Esophagus muscularis mucosa (tissue), 2 donors: ENCODE data around the gene MRPL23.

Source experiments
- EP300 ChIP-seq: sonication (generic); formaldehyde crosslinking; IDR thresholded peaks from one replicate; pipeline ENCODE4 v1.6.1; 2017; ENCODE audit warnings: antibody characterized with exemption
- POLR2A ChIP-seq: fragments of 450-650 bp; IDR thresholded peaks from one replicate; pipeline ENCODE4 v1.6.1; 2017; ENCODE audit warnings: antibody characterized with exemption, moderate library complexity, mild to moderate bottlenecking, low read depth

GRCh38 chr11:1988174-1988573 lies 41.0 kb downstream of the MRPL23 start:
- TF ChIP-seq POLR2A (no peak), EP300 (no peak)
